ENCODE results near the gene CREG1.

CREG1 gene

GRCh38 chr1:167582722-167583121, 29.2 kb upstream of the CREG1 start (continued):
- TF ChIP-seq ZSCAN18 (tag by site-specific recombination; IDR thresholded peaks at IDR 0.05): no peak
- TF ChIP-seq ZNF23 (tag by site-specific recombination; IDR thresholded peaks at IDR 0.05; ENCODE audit: borderline replicate concordance): no peak

- no peaks in the 10 kb centered on the region for H3K4me1 ChIP-seq (ENCODE audit: control insufficient read depth, insufficient read depth, low read length)
- no peak overlapping the region for H3K4me3 ChIP-seq (ENCODE audit: low read depth, low read length)
- ChIA-PET CTCF (interaction anchor here (1.0 kb wide), 1 partner anchor 26 kb away, joined by 3 read pairs; no protein-coding TSS in a partner anchor), POLR2A (no interaction called here)
- H3K27ac ChIP-seq (ENCODE audit: extremely low read depth, low read depth, low read length): no peak overlapping the region
- H3K9me3 ChIP-seq (ENCODE audit: control insufficient read depth, insufficient read depth, low read depth, low read length): no peaks in the 10 kb centered on the region
- TF ChIP-seq ZBTB17 (tag by site-specific recombination; IDR thresholded peaks at IDR 0.05) (no peak), ZNF791 (tag by site-specific recombination; IDR thresholded peaks at IDR 0.05) (no peak), ZNF626 (tag by site-specific recombination; IDR thresholded peaks at IDR 0.05) (no peak)
- H3K36me3 ChIP-seq (ENCODE audit: control insufficient read depth in 2 of 2, insufficient read depth in 1 of 2, low read length in 2 of 2): no peaks in the 10 kb centered on the region
Measured at GRCh38 chr1:167582064-167582463, 28.5 kb upstream of the CREG1 start.

GRCh38 chr1:167579986-167580385, 26.4 kb upstream of the CREG1 start:
- TF ChIP-seq SP7 (tag by site-specific recombination; IDR thresholded peaks at IDR 0.05) (no peak), IKZF3 (tag by site-specific recombination; IDR thresholded peaks at IDR 0.05) (no peak), ZNF398 (tag by site-specific recombination; IDR thresholded peaks at IDR 0.05) (no peak), GLI4 (tag by site-specific recombination; IDR thresholded peaks at IDR 0.05) (no peak), WT1 (tag by site-specific recombination; IDR thresholded peaks at IDR 0.05) (no peak), PBX3 (CRISPR knock-in tag; IDR thresholded peaks at IDR 0.05) (no peak), KLF7 (tag by site-specific recombination; IDR thresholded peaks at IDR 0.05; ENCODE audit: borderline replicate concordance) (no peak), ZNF350 (tag by site-specific recombination; IDR thresholded peaks at IDR 0.05) (no peak), ZNF677 (tag by site-specific recombination; IDR thresholded peaks at IDR 0.05) (no peak)
- H3K27ac ChIP-seq (ENCODE audit: extremely low read depth, low read depth, low read length): no peak overlapping the region
- ChIA-PET CTCF (interaction anchor here (1.3 to 1.7 kb wide), 2 partner anchors 15 to 25 kb away, joined by 3 to 7 read pairs; no protein-coding TSS in a partner anchor), POLR2A (no interaction called here)
- H3K36me3 ChIP-seq (ENCODE audit: control insufficient read depth in 2 of 2, insufficient read depth in 1 of 2, low read length in 2 of 2): no peaks in the 10 kb centered on the region
- no peak overlapping the region for H3K4me3 ChIP-seq (ENCODE audit: low read depth, low read length)
- no peaks in the 10 kb centered on the region for H3K4me1 ChIP-seq (ENCODE audit: control insufficient read depth, insufficient read depth, low read length)
- H3K9me3 ChIP-seq (ENCODE audit: control insufficient read depth, insufficient read depth, low read depth, low read length): no peaks in the 10 kb centered on the region

- no peaks in the 10 kb centered on the region for H3K36me3 ChIP-seq (ENCODE audit: control insufficient read depth in 2 of 2, insufficient read depth in 1 of 2, low read length in 2 of 2)
- H3K4me1 ChIP-seq (ENCODE audit: control insufficient read depth, insufficient read depth, low read length): no peaks in the 10 kb centered on the region
- no peaks in the 10 kb centered on the region for H3K9me3 ChIP-seq (ENCODE audit: control insufficient read depth, insufficient read depth, low read depth, low read length)
- H3K27ac ChIP-seq (ENCODE audit: extremely low read depth, low read depth, low read length): no peak overlapping the region
- TF ChIP-seq ZBTB21 (tag by site-specific recombination; IDR thresholded peaks at IDR 0.05) (peak; percentile 49), ZIC2 (tag by site-specific recombination; IDR thresholded peaks at IDR 0.05) (0 out of 2 replicates have a peak, but pooled peaks have one; percentile 17), ZNF692 (tag by site-specific recombination; IDR thresholded peaks at IDR 0.05) (peak; percentile 98), ATF2 (tag by site-specific recombination; IDR thresholded peaks at IDR 0.05; ENCODE audit: low read depth) (peak; percentile 72; the same call in 1 of the 2 replicates), RBAK (tag by site-specific recombination; IDR thresholded peaks at IDR 0.05) (no peak), ZFP69B (tag by site-specific recombination; IDR thresholded peaks at IDR 0.05) (peak; percentile 93)
- ChIA-PET POLR2A (interaction anchor here (0.5 kb wide), 1 partner anchor 26 kb away, joined by 5 read pairs; no protein-coding TSS in a partner anchor), CTCF (interaction anchor here (1.3 to 1.7 kb wide), 2 partner anchors 14 to 24 kb away, joined by 3 to 7 read pairs; no protein-coding TSS in a partner anchor)
- H3K4me3 ChIP-seq (ENCODE audit: low read depth, low read length): no peak overlapping the region
Measured at GRCh38 chr1:167578939-167579521, 25.5 kb upstream of the CREG1 start.
